Panc1 (cell line): ENCODE data around the gene TOPBP1. TPM values are rescaled to one million over a fixed set of nuclear protein-coding genes. Genes with fewer than 3 reads are reported as not detected.

ENCODE experiments used
- ATAC-seq: fragments of 200-7000 bp; cut with Tn5 transposase; 2 replicates; pipeline ENCODE4 v1.9.1; 2020; ENCODE audit warnings: mild to moderate bottlenecking, moderate library complexity
- BruUV-seq: library from RNA; stranded (reverse); fragments of 400-500 nt; replicated peaks from 2 replicates; lab custom pipeline; 2021; lab: Mats Ljungman, UMichigan
- CTCF ChIA-PET: fragments of 300-600 bp; sonication (Branson Sonifier 250); formaldehyde crosslinking; loops from one replicate; lab custom pipeline; 2022; ENCODE audit warnings: antibody characterized with exemption; lab: Charles Lee
- POLR2A ChIA-PET: fragments of 300-600 bp; sonication (Branson Sonifier 250); formaldehyde crosslinking; loops from one replicate; lab custom pipeline; 2022; ENCODE audit warnings: antibody characterized with exemption; lab: Charles Lee
- DNase-seq: peaks from one replicate; pipeline ENCODE4 v3.0.0-alpha.2; 2010; ENCODE audit warnings: low read depth, low spot score
- H3K27ac ChIP-seq: 2 replicates; pipeline ENCODE4 v1.5.1; 2011; ENCODE audit warnings: mild to moderate bottlenecking, low read length, inconsistent platforms
- H3K27me3 ChIP-seq: fragments of 200-500 bp; sonication (Bioruptor generic); 2 replicates; pipeline ENCODE4 v1.6.0; 2014; ENCODE audit warnings: low read length, inconsistent platforms; ENCODE audit not compliant: control insufficient read depth, insufficient read depth
- H3K36me3 ChIP-seq: fragments of 200-500 bp; sonication (Bioruptor generic); 2 replicates; pipeline ENCODE4 v1.5.1; 2014; ENCODE audit warnings: inconsistent platforms, mild to moderate bottlenecking, low read length, moderate library complexity; ENCODE audit not compliant: control insufficient read depth, insufficient read depth
- H3K4me1 ChIP-seq: 2 replicates; pipeline ENCODE4 v1.5.1; 2011; ENCODE audit warnings: inconsistent platforms, mild to moderate bottlenecking, low read length, moderate library complexity; ENCODE audit not compliant: control insufficient read depth, insufficient read depth
- H3K4me3 ChIP-seq, 2 experiments: 2 replicates each; pipeline ENCODE4 v1.5.1; 2011 to 2012; ENCODE audit warnings: low read depth in 2 of 2, low read length in 2 of 2, mild to moderate bottlenecking in 2 of 2, inconsistent platforms in 1 of 2, moderate library complexity in 1 of 2
- H3K9me3 ChIP-seq: fragments of 200-500 bp; sonication (Bioruptor generic); 2 replicates; pipeline ENCODE4 v1.5.1; 2014; ENCODE audit warnings: low read depth, mild to moderate bottlenecking, inconsistent platforms, low read length, moderate library complexity; ENCODE audit not compliant: control insufficient read depth, insufficient read depth
- CTCF ChIP-seq: fragments of 450-650 bp; IDR thresholded peaks from 2 replicates; pipeline ENCODE4 v1.5.1; 2017; ENCODE audit warnings: mild to moderate bottlenecking
- POLR2AphosphoS5 ChIP-seq: IDR thresholded peaks from 2 replicates; pipeline ENCODE4 v1.6.1; 2012; ENCODE audit warnings: mild to moderate bottlenecking, low read depth, low read length, moderate library complexity
- REST ChIP-seq, 2 experiments: IDR thresholded peaks; 2 replicates each; pipeline ENCODE4 v1.6.1; 2011 to 2012; ENCODE audit warnings: low read depth in 2 of 2, control low read depth in 1 of 2, low read length in 1 of 2, mild to moderate bottlenecking in 1 of 2, moderate library complexity in 1 of 2; ENCODE audit not compliant: insufficient read depth in 1 of 2
- SIN3A ChIP-seq: IDR thresholded peaks from 2 replicates; pipeline ENCODE4 v1.6.1; 2012; ENCODE audit warnings: low read depth, mild to moderate bottlenecking, low read length, moderate library complexity, borderline replicate concordance; ENCODE audit not compliant: insufficient read depth
- TCF7L2 ChIP-seq: IDR thresholded peaks from 2 replicates; pipeline ENCODE4 v1.6.1; 2011; ENCODE audit warnings: mild to moderate bottlenecking, low read depth, low read length, inconsistent platforms
- in situ Hi-C: cut with HindIII; loops from 2 replicates; pipeline ENCODE4 v1.10.0; 2016; ENCODE audit warnings: low sequenced_read_pairs, low pct_unique_long_range_greater_than_20kb
- intact Hi-C: fragments of 100-400 bp; cut with micrococcal nuclease; formaldehyde crosslinking; loops from one replicate; pipeline ENCODE4 v1.10.0; 2022; ENCODE audit not compliant: unreplicated experiment
- total RNA-seq: library from RNA; stranded (reverse); gene quantifications from one replicate; pipeline ENCODE4 v1.2.1, GENCODE V29; 2021; ENCODE audit not compliant: unreplicated experiment

Gene TOPBP1
- total RNA-seq, 1 experiment from 2014 or later = 78.4 TPM

GRCh38 chr3:133670525-133670995 is 8.8 kb upstream of the TOPBP1 start:
- TF ChIP-seq SIN3A (no peak), TCF7L2 (no peak), REST (IDR thresholded peaks at IDR 0.05; ENCODE audit: insufficient read depth in 1 of 2, low read depth in 2 of 2, low read length in 1 of 2) (no peak), CTCF (no peak), POLR2AphosphoS5 (no peak)
- intact Hi-C loops (no loop called here), in situ Hi-C loops (no loop called here)
- DNase-seq = no peak
- POLR2A ChIA-PET = no interaction called here
- H3K27ac ChIP-seq = no peak overlapping the region
- no TSS peak for BruUV-seq
- CTCF ChIA-PET = no interaction called here
- no peaks in the 10 kb centered on the region for H3K36me3 ChIP-seq
- no peak for ATAC-seq
- H3K4me3 ChIP-seq = no peak overlapping the region
- H3K4me1 ChIP-seq = no peaks in the 10 kb centered on the region
- no peaks in the 10 kb centered on the region for H3K9me3 ChIP-seq
- no peaks in the 10 kb centered on the region; the same call in 1 of the 2 replicates for H3K27me3 ChIP-seq

- Histone ChIP-seq H3K4me3 (no peak overlapping the region), H3K9me3 (no peaks in the 10 kb centered on the region), H3K27me3 (no peaks in the 10 kb centered on the region; the same call in 1 of the 2 replicates), H3K36me3 (no peaks in the 10 kb centered on the region), H3K4me1 (no peaks in the 10 kb centered on the region), H3K27ac (no peak overlapping the region)
- in situ Hi-C loops = no loop called here
- intact Hi-C loops = loop anchor here (10.0 kb wide), 1 partner anchor 255 kb away; no protein-coding TSS in a partner anchor
- TF ChIP-seq TCF7L2 (no peak), CTCF (no peak), SIN3A (no peak), REST (IDR thresholded peaks at IDR 0.05; ENCODE audit: insufficient read depth in 1 of 2, low read depth in 2 of 2, low read length in 1 of 2) (no peak)
- BruUV-seq = no TSS peak
- ATAC-seq = no peak
- no peak for DNase-seq
- ChIA-PET POLR2A (no interaction called here), CTCF (no interaction called here)
Observed at GRCh38 chr3:133669949-133670524, 8.3 kb upstream of the TOPBP1 start.
